Caki2 (cell line): ENCODE measurements around the gene EPHB4. TPM values are rescaled to one million over a fixed set of nuclear protein-coding genes. Genes with fewer than 3 reads are reported as not detected.

Experiments used
- DNase-seq: peaks from one replicate; pipeline ENCODE4 v3.0.0-alpha.2; 2015; ENCODE audit warnings: low read depth
- in situ Hi-C: cut with HindIII; loops from 2 replicates; pipeline ENCODE4 v1.10.0; 2016; ENCODE audit warnings: low sequenced_read_pairs, low pct_unique_long_range_greater_than_20kb, mixed read lengths
- total RNA-seq: library from RNA; depleted of rRNA; stranded (reverse); fragments of >200 nt; shearing (Covaris generic); gene quantifications from 2 replicates; pipeline ENCODE4 v1.2.3, GENCODE V29; 2014; ENCODE audit warnings: low replicate concordance; rRNA removed

Gene EPHB4
- total RNA-seq, 1 experiment from 2014 or later, result 43.6 TPM

DNA sequence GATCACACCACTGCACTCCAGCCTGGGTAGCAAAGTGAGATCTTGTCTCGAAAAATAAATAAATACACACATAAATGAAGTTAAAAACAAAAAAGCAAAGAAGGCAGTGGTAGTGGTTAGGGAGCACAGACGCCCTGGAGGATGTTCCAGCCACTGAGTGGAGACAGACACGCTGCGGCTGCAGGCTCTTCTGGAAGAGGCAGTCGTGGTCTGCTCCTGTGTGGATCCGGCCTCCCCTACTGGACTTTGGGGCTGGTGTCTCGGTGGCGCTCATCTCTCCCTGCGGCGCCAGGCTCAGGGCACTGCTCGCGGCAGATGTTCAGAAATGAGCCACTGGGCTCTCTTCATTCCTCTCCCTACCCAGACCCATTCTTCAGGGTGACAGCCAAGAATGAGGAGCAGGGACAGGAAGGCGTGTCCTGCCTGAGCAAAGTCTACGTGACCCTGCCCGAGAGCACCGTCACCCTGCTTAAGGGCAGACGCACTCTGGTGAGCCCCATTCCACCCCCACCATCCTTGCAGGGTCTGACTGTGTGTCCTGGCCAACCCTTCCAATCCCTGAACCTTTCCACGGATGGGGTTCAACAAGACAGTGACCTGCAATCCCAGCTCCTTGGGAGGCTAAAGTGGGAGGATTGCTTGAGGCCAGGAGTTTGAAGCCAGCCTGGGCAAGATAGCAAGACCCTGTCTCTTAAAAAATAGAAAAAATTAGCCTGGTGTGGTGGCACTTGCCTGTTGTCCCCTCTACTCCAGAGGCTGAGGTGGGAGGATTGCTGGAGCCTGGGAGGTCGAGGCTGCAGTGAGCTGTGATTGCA, 67.8 kb downstream of the EPHB4 start:
- no peak for DNase-seq
- in situ Hi-C loops, result no loop called here

DNA sequence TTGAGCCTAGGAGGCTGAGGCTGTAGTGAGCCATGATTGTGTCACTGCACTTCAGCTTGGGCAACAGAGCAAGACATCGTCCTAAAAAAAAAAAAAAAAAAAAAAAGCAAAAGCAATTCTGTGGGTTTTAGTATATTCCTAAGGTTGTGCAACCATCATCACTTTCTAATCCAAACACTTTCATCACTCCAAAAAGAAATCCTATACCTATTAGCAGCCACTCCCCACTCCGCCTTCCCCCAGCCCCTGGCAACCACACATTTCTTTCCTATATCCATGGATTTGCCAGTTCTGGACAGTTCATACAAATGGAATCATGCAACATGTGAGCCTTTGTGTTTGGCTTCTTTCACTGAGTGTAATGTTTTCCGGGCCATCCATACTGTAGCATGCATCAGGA, 73.6 kb downstream of the EPHB4 start:
- in situ Hi-C loops, result no loop called here
- DNase-seq, result no peak

DNA sequence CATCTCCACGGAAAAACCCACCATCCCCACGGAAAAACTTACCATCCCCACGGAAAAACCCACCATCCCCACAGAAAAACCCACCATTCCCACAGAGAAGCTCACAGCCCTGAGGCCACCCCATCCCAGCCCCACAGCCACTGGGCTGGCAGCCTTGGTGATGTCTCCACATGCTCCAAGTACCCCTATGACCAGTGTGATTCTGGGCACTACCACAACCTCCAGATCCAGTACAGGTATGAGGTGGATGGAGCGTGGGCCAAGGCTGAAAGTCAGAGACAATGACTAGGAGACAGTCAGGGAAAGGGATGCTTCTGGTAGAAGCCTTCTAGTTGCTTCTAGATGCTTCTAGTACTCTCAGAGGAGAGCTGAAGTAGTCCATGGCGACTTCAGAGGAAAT, 74.3 kb downstream of the EPHB4 start:
- no peak for DNase-seq

More for the DNA sequence above, 74.3 kb downstream of the EPHB4 start:
- in situ Hi-C loops, result no loop called here

Other genes with a start within 250 kb of the EPHB4 start
- 0.84 and 3.7 TPM in 2 replicates for gene LRCH4, start 241.4 kb downstream of the EPHB4 start, total RNA-seq
- gene FBXO24, start 241.2 kb downstream of the EPHB4 start, total RNA-seq, result 0.23 and 0.71 TPM in 2 replicates
- 5.3 and 17.8 TPM in 2 replicates for gene PCOLCE, start 225.2 kb downstream of the EPHB4 start, total RNA-seq
- gene MOSPD3, start 215.0 kb downstream of the EPHB4 start, total RNA-seq, result 3.6 and 34.9 TPM in 2 replicates
- 0.27 TPM in 1 of 2 replicates, not detected in the other for gene TFR2, start 186.0 kb downstream of the EPHB4 start, total RNA-seq
- gene ACTL6B, start 171.1 kb downstream of the EPHB4 start, total RNA-seq, result not detected in 2 replicates
- gene GNB2, start 153.8 kb downstream of the EPHB4 start, total RNA-seq, result 116 and 179 TPM in 2 replicates
- gene GIGYF1, start 133.3 kb downstream of the EPHB4 start, total RNA-seq, result 9.6 and 10.6 TPM in 2 replicates
- 109 and 126 TPM in 2 replicates for gene POP7, start 121.4 kb downstream of the EPHB4 start, total RNA-seq
- not detected in 2 replicates for gene EPO, start 107.1 kb downstream of the EPHB4 start, total RNA-seq
- not detected in 2 replicates for gene ZAN, start 93.9 kb downstream of the EPHB4 start, total RNA-seq
- 16.5 and 19.8 TPM in 2 replicates for gene SLC12A9, start 25.2 kb upstream of the EPHB4 start, total RNA-seq
- gene TRIP6, start 39.9 kb upstream of the EPHB4 start, total RNA-seq, result 234 and 286 TPM in 2 replicates
- gene SRRT, start 47.6 kb upstream of the EPHB4 start, total RNA-seq, result 72.5 and 75.8 TPM in 2 replicates
- 7.4 and 11.8 TPM in 2 replicates for gene UFSP1, start 62.2 kb upstream of the EPHB4 start, total RNA-seq
- not detected in 2 replicates for gene ACHE, start 68.4 kb upstream of the EPHB4 start, total RNA-seq
- gene MUC3A, start 122.0 kb upstream of the EPHB4 start, total RNA-seq, result 0.20 TPM in 1 of 2 replicates, not detected in the other
- gene MUC12, start 142.0 kb upstream of the EPHB4 start, total RNA-seq, result 1.3 TPM in 1 of 2 replicates, not detected in the other
- gene MUC17, start 192.6 kb upstream of the EPHB4 start, total RNA-seq, result not detected in 2 replicates